ENCODE results near the gene TTLL4.
"Not testable (repeated sequence)": the region's sequence is repeated elsewhere in the genome, so short reads cannot be mapped to it uniquely, and the experiment has no call there.

Gene TTLL4

GRCh38 chr2:218745559-218746469 is 35.2 kb downstream of the TTLL4 start:
- DNase-seq, result no peak

GRCh38 chr2:218746470-218746795 is 35.8 kb downstream of the TTLL4 start:
- no peak for DNase-seq

- DNase-seq, result no peak
Measured at GRCh38 chr2:218746960-218747359, 36.3 kb downstream of the TTLL4 start.

- DNase-seq, result no peak
Measured at GRCh38 chr2:218748741-218749441, 38.3 kb downstream of the TTLL4 start.

GRCh38 chr2:218754201-218754600 is 43.6 kb downstream of the TTLL4 start:
- no peak for DNase-seq

GRCh38 chr2:218754781-218755180 is 44.1 kb downstream of the TTLL4 start:
- DNase-seq, result no peak

GRCh38 chr2:218755198-218755566 is 44.5 kb downstream of the TTLL4 start:
- DNase-seq, result no peak

GRCh38 chr2:218755567-218756404 is 45.2 kb downstream of the TTLL4 start:
- no peak for DNase-seq

GRCh38 chr2:218756599-218757377 is 46.2 kb downstream of the TTLL4 start:
- no peak for DNase-seq

GRCh38 chr2:218761795-218762194 is 51.2 kb downstream of the TTLL4 start:
- no peak for DNase-seq

GRCh38 chr2:218772759-218773158 is 62.1 kb downstream of the TTLL4 start:
- DNase-seq, result not testable (repeated sequence)

- DNase-seq, result no peak
Measured at GRCh38 chr2:218773881-218774280, 63.2 kb downstream of the TTLL4 start.

- DNase-seq, result no peak
Measured at GRCh38 chr2:218776488-218776887, 65.9 kb downstream of the TTLL4 start.

GRCh38 chr2:218777276-218777990 is 66.8 kb downstream of the TTLL4 start:
- no peak for DNase-seq

- no peak for DNase-seq
Measured at GRCh38 chr2:218780046-218780445, 69.4 kb downstream of the TTLL4 start.

GRCh38 chr2:218780851-218781690 is 70.4 kb downstream of the TTLL4 start:
- no peak for DNase-seq

- DNase-seq, result no peak
Measured at GRCh38 chr2:218781691-218782527, 71.3 kb downstream of the TTLL4 start, which contains the start of gene CYP27A1. TSS of gene CYP27A1 (plus strand) at chr2:218782147. CDS start at chr2:218782183, 36 bp downstream.

GRCh38 chr2:218782528-218782844 is 71.9 kb downstream of the TTLL4 start:
- DNase-seq, result no peak

- DNase-seq, result no peak
Measured at GRCh38 chr2:218783688-218784087, 73.1 kb downstream of the TTLL4 start.

GRCh38 chr2:218785103-218785502 is 74.5 kb downstream of the TTLL4 start:
- DNase-seq, result no peak

Measured in activated CD8-positive, alpha-beta memory T cell treated with anti-CD3 and anti-CD28 coated beads, Interleukin-2, amount 50 U/mL, for 4 hours (primary cell).